Fibroblast of skin of left quadriceps (primary cell): ENCODE data around the gene ZMYND19.
A peak's percentile ranks its signal among the peaks of the same experiment; 100 is the strongest.
"Not testable (repeated sequence)": the region's sequence is repeated elsewhere in the genome, so short reads cannot be mapped to it uniquely, and the experiment has no call there.

Experiments
- DNase-seq, 2 experiments: peaks; one replicate each; pipeline ENCODE4 v3.0.0-alpha.2; 2013; ENCODE audit warnings: low read depth in 2 of 2

ZMYND19 gene

DNA sequence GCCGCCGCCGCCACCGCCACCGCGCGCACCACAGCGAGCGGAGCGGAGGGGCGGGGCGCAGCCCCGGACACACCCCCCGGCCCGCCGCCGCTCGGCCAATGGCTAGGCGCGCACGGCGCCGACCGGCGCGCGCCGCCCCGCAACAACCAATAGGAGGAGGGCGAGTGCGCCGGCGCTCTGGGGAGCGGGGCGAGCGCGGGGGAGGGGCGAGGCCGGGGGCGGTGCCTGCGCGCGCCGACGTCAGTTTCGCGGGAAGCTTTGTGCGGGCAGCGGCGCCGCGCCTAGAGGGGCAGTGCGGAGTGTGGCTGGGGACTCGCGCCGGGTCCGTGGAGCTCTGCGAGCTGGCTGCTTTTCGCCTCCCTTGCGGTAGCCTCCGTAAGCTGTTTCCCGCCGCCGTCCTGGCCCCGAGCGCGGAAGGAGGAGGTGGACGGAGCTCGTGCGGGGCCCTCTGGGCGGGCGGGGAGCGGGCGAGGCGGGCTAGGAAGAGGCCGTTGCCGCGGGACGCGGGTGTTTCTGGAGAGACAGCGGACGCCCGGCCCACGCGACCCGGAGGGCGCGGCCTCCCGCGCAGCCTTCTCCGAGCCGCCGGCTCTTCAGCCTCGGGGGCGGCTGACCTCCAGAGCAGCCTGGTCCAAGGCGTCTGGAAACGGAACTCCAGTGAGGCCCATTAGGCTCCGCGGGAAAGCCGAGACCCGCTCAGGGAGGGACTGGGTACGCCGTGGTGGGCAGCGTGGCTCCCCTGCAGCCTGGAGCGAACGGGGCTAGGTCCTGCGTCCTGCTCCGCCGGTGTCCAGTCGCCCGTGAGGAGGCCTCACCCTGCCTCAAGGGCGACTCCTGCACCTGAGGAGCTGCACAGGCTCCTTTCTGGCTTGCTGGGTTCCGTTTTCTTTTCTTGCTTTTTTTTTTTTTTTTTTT is at the start of gene ZMYND19:
TSS of gene ZMYND19 (minus strand) at position 44 of the 915 bp plus-strand sequence. CDS start 249 bp downstream, outside the sequence.
- peak; percentile 78 for DNase-seq

DNA sequence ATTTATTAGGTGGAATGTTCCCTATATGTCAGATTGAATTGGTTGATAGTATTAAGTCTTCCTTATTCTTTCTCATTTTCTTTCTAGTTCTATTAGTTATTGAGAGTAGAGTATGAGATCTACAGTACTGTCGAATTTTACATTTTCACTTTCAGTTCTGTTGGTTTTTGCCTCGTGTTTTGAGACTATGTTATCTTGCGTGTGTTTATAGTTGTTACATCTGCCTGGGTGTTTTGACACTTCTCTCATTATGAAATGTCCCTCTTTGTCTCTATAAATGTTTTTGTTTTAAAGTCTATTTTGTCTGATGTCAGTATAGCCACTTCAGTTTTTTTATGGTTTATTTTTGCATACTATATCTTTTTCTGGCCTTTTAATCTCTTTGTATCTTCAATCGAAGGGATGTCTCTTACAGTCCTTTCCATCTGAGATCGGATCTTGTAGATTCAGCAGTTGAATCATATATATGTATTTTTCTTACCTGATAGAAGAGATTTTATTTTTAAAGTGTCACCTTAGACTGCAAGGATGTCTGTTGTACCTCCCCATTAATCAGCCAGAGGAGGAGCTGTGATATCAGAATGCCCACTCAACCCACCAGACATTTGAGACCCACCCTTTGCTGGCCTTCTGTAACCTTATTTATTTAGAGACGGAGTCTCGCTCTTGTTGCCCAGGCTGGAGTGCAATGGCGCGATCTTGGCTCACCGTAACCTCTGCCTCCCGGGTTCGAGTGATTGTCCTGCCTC is 49.2 kb upstream of the ZMYND19 start:
- no peak for DNase-seq

DNA sequence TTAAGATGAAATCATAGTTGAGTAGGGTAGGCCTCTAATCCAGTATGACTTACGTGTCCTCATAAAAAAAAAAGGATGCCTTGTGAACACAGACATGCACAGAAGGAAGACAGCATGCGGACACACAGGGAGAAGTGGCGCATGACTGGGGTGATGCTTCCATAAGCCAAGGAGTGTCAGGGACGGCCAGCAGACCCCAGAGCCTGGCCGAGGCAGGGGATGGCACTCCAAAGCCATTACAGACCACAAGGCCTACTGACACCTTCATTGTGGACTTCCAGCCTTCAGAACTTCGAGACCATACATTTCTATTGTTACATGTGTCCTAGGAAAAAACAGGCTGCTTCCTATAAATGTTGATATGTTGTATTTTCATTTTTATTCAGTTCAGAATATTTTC is 48.4 kb upstream of the ZMYND19 start:
- no peak for DNase-seq

DNA sequence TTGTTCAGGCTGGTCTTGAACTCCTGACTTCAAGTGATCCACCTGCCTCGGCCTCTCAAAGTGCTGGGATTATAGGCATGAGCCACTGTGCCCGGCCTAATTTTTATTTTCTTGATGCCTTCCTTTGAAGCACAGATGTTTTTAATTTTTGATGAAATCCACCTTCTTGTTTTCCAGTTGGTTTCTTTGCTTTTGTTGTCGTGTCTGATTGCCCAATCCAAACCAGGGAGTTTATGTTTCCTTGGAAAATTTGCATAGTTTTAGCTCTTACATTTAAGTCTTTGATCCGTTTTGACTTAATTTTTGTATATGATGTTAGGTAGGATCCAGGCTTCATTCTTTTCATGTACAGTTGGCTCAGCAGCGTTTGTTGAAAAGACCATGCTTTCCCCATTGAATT is 43.7 kb upstream of the ZMYND19 start:
- no peak for DNase-seq

DNA sequence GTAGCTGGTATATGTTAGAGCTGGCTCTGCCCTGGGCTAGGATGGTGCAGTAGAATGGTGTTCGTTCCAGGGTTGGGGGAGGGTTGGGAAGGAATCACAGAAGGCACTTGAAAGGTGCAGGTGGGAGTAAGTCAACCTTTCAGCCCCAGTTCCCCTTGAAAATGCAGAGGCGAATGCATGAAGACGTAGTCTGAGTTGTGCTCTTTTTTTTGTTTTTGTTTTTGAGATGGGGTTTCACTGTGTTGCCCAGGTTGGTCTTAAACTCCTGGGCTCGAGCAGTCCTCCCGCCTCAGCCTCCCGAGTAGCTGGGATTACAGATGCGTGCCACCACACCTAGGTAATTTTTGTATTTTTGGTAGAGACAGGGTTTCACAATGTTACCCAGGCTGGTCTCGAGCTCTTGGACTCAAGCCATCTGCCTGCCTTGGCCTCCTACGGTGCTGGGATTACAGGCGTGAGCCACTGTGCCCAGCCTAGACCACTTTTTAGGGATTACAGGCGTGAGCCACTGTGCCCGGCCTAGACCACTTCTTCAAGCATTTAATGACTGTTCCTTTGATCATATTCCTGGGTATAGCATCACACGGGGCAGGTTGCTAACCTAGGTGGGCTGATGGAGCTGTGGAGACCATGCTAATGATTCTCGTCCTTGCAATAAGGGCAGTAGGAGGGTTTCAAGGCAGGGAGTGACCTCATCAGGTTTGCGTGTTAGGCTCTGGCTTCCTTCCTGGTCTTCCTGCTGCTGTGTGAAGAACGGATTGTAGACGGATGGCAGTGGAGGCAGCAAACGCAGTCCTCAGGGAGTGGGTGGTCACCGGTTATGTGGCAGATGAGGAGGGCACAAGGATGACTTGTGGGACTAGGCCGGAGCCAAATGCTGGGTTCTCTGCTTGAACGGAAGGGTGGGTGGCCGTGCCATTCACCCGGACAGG is 42.2 kb upstream of the ZMYND19 start:
- DNase-seq: no peak

DNA sequence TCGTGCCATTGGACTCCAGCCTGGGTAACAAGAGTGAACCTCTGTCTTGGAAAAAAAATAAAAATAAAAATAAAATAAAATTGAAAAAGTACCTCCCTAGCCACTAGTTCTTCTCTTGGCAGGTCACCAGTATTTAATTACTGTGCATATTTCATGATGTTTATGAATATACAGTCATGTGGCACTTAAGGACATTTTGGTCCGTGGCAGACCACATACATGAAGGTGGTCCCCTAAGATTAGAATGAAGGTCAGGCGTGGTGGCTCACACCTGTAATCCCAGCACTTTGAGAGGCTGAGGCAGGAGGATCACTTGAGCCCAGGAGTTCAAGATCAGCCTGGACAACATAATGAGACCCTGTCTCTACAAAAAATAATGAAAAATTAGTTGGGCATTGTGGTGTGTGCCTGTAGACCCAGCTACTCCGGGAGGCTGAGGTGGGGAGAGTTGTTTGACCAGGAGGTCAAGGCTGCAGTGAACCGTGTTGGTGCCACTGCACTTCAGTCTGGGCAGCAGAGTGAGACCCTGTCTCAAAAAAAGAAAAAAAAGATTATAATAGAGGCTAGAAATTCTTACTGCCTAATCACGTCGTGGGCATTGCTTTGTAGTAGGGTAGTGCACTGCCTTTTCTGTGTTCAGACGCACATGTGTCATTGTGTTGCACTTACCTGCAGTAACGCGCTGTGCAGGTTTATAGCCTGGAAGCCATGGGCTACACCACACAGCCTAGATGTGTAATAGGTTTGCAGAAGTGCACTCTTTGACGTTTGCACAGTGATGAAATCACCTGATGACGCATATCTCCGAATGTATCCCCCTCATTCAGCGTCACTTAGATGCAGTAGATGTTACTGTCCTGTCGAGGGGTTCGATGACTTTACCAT is 41.3 kb upstream of the ZMYND19 start:
- DNase-seq: no peak

DNA sequence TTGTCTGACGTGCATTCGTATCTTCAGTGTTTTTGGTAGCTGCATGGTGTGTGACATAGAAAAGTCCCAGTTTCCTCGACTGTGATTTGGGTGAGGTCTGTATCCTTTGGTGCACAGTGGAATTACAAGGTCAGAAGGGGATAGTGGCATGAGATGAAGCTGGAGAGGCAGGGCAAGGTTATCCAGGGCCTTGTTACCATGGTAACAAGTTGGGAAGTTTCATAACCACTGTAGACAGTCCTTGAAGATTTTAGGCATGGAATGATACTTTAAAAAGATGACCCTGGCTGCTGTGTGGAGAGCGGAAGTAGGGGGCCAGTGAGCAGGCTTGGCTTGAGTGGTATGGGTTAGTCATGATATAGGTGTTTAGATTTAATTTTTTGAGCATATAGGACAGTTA is 40.4 kb upstream of the ZMYND19 start:
- DNase-seq: no peak

DNA sequence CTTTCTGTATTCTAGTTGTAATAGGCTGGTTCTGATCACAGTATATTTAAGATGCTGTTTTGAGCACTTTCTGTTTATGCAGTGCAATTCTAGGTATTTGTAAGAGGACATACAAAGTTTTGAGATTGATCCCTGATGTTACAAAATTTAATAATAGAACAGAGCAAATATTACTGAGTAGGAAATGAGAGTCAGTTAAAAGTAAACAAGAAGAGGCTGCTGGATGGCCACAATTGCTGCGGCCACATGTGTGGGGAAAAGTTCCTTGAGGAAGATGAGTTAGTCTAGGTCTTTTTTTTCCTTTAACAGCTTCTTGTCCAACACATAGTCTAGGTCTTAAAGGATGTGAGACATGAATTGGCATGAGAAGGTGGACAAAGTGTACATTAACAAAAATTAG is 39.8 kb upstream of the ZMYND19 start:
- no peak for DNase-seq

DNA sequence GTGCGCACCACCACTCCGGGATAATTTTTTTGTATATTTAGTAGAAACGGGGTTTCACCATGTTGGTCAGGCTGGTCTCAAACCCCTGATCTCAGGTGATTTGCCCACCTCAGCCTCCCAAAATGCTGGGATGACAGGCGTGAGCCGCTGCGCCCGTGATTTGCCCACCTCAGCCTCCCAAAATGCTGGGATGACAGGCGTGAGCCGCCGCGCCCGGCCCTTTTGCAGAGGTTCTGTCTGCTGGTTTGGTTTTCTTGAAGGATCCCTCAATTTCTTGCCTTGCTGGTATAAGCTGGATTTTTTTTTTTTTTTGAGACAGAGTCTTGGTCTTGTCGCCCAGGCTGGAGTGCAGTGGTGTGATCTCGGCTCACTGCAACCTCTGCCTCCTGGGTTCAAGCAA is 37.1 kb upstream of the ZMYND19 start:
- DNase-seq: not testable (repeated sequence)

DNA sequence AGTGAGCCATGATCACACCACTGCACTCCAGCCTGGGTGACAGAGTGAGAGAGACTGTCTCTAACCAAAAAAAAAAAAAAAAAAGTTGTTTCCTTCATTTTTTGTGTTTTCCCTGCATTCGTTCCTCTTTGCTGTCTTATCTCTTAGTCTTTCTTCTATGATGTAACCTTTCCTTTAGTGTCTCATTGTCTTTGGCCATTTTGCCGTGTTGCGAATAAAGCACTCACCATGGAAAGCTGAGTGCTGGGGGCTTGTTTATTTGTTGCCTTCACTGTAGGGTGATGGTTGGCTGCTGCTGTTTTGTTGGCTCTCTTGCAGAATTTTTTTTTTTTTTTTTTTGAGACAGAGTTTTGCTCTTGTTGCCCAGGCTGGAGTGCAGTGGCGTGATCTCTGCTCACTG is 36.2 kb upstream of the ZMYND19 start:
- no peak for DNase-seq

DNA sequence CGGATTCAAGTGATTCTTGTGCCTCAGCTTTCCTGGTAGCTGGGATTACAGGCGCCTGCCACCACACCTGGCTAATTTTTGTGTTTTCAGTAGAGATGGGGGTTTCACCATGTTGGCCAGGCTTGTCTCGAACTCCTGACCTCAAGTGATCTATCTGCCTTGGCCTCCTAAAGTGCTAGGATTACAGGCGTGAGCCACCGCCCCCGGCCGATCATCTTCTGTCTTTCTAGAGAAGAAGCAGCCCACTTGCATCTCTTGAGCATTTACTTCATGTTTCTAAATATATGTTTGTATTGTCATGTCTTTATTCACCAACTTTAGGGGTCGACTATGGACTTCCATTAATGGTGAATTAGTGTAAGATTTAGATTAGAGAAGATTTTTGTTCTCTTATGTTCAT is 31.9 kb upstream of the ZMYND19 start:
- DNase-seq: not testable (repeated sequence)

DNA sequence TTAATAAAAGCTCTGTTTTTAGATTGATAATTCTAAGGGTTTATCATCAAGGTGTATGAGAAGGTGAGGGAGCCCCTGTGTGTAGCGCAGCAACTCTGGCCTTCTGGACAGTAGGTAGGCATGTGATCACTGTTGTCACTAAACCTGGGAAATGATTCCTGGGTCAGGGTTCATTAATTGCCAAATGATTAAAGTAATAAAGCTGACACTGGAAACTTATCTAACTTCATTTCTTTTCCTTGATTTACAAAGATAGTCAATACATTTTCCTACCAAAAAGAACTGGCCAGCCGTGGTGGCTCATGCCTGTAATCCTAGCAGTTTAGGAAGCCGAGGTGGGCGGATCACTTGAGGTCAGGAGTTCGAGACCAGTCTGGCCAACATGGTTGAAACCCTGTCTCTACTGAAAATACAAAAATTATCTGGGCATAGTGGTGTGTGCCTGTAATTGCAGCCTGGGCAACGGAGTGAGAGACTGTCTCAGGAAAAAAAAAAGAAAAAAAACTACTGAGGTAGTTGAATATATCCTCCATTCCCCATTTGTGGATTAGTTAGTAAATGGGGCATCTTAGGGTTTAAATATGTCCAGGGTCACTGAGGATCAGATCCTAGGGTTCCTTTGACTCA is 30.9 kb upstream of the ZMYND19 start:
- DNase-seq: no peak

DNA sequence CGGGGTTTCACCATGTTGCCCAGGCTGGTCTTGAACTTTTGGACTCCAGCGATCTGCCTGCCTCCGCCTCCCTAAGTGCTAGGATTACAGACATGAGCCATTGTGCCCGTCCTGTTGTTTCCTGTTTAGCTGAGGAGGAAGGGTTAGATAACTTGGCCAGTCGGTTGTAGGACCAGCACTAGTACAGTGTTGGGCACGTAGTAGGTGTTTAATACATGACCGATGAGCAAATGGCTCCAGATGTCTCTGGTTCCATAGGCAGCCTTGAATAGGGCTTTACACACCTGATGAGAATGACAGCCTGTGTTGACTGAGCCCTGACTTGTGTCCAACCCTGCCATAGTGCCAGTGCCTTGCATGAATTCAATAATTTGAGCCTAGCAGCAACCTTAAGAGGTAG is 30.3 kb upstream of the ZMYND19 start:
- no peak for DNase-seq

DNA sequence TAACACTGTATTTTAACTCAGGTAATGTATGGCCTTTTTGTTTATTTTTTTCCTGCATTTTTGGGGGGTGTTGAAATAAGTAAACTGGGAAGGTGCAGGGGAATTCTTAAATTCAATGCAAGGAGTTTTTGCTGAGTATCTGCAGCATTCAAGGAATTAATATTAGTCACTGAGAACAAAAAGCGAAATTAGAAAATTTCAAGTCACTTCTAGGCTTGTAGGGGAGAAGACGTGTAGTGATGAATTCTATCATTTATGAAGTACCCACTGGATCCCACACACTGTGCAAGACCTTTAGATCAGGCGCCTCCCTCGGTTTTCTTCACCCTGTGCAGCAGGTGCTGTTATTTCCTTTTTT is 29.7 kb upstream of the ZMYND19 start:
- DNase-seq: no peak

DNA sequence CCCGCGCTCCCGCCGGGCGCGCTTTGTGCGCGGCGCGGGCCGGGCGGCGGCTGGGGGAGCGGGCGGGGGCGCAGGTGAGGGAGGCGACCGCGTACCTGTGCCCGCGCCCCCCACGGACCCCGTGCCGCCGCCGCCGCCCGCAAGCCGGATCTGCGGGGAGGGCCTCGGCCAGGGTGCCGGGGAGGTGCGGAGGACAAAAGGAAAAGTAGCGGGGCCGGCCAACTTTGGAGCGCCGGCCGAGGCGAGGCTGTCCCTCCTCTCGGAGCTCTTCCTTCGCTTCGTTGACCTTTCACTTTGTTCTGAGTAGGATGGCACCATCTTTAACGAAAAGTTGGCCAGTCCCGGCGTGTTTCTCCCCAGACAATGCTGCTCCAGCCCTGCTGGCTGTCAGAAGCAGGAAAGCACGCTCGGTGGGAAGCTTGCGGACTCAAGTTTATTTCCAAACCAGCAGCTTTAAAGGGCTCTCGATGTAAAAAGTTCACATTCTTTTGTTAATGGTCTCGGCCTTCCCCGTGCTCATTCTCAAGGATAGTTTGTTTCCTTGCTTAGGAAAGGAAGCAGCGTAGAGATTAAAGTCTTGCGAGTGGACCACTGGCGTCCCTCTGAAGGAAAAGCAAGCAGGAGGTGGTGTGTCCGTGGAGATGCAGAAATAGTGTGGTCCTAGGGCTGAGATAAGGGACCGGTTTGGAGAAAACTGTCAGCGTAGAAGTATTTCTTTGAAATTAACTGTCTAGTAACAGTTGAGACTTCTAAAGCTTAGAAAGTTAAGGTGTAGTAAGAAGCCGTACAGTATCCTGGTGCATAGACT is 29.1 kb upstream of the ZMYND19 start:
- no peak for DNase-seq

DNA sequence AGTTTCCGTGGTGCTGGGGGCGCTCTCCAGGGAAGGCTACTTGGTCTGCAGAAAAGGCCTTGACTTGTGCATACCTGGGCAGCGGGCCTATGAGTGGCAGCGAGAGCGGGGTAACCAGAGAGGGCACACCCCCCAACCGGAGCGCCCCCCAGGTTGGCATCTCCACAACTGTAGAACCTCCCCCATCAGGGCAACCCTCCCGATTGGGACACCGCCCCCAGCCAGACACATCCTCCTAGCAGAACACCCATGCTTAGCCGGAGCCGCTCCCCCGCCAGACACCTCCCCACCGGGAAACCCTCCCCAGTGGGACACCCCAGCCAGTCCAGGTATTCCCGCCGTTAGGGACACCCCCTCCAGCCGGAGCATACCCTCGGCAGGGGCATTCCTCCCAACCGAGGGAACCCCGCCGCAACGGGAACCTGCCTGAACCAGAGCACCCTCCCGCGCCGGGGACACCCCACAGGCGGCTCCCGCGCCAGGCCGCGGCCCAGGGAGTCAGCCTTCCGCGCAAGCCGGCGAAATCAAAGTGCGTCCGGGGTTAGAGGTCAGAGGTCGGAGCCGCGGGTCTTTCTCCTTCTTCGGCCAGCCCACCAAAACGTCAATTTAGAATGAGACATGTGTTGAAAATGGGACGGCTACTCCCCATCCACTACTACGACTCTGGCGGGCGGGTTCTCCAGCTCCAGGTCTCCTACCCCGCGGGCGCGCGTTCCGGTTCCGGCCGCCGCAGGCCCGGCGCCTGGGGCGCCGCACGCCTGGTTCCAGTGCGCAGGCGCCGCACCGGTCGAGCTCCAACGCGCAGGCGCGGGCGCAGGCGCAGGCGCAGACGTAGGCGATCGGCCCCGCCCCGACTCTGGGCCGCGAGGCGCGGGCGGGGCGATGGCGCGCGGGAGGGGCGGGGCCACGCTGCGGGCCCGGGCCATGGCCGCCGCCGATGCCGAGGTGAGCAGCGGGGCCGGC is 28.1 kb upstream of the ZMYND19 start, which contains the start of gene EHMT1:
TSS of gene EHMT1 (plus strand) at position 901 of the 963 bp plus-strand sequence. CDS start at position 925, 24 bp downstream.
- DNase-seq: peak; percentile 68 to 71

DNA sequence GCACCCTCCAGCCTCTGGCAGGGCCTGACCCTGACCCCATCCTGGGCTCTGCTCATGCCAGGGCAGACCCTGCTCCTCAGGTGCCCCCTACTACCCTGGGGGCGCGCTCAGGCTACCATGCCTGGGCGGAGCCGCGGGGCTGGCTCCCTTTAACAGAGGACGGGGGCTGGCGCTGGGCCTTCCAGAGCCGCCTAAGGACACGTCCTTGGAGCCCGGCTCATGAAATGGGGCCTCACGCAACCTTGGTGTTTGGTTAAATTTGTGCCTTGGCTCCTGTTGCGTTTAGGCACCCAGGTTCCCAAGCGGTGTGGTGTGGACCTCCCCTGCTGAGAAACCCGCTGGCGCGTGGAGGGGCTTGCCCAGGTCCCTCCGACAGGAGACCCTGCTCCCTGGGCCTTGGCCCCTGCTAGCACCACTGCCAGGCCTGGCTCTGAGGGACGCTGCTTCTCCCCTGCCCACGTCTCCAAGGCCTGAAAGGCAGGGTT is 25.1 kb upstream of the ZMYND19 start:
- no peak for DNase-seq
